D721Med (cell line): Measurements from ENCODE around the gene CPNE8.
A peak's percentile ranks its signal among the peaks of the same experiment; 100 is the strongest.

Source experiments
- DNase-seq: peaks from one replicate; pipeline ENCODE4 v3.0.0; 2011; ENCODE audit warnings: low spot score; ENCODE audit not compliant: insufficient read length
- FAIRE-seq: peaks from 2 replicates; lab custom pipeline; 2011; peaks lifted over from hg19 to GRCh38; lab: Jason Lieb, UNC
- TF ChIP-seq, protein P1 (sequence below): IDR thresholded peaks from 2 replicates; pipeline ENCODE4 v1.5.1; 2012; ENCODE audit warnings: mild to moderate bottlenecking, control low read depth; ENCODE audit not compliant: insufficient read depth; ENCODE audit errors: missing control alignments

The CPNE8 gene

DNA sequence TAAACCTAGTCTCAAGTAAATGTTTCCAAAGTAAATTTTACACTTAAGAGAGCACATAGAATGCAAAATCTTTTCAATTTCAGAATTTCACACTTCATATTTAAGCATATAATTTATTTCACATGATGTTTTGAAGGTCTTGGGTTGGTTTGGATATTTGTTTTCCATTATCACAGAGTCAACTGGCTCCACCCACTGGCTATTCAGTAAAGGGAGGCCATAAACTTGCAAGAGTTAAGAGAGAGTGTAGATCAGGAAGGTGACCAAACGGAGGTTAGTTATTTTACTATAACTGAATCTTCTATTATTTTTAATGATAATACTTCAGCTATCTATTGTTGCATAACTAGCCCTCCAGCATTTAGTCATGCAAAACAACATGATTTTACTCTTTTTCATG is 6.2 kb upstream of the CPNE8 start:
- no peak for FAIRE-seq
- TF ChIP-seq, protein P1, sequence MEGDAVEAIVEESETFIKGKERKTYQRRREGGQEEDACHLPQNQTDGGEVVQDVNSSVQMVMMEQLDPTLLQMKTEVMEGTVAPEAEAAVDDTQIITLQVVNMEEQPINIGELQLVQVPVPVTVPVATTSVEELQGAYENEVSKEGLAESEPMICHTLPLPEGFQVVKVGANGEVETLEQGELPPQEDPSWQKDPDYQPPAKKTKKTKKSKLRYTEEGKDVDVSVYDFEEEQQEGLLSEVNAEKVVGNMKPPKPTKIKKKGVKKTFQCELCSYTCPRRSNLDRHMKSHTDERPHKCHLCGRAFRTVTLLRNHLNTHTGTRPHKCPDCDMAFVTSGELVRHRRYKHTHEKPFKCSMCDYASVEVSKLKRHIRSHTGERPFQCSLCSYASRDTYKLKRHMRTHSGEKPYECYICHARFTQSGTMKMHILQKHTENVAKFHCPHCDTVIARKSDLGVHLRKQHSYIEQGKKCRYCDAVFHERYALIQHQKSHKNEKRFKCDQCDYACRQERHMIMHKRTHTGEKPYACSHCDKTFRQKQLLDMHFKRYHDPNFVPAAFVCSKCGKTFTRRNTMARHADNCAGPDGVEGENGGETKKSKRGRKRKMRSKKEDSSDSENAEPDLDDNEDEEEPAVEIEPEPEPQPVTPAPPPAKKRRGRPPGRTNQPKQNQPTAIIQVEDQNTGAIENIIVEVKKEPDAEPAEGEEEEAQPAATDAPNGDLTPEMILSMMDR: no peak
- no peak for DNase-seq

DNA sequence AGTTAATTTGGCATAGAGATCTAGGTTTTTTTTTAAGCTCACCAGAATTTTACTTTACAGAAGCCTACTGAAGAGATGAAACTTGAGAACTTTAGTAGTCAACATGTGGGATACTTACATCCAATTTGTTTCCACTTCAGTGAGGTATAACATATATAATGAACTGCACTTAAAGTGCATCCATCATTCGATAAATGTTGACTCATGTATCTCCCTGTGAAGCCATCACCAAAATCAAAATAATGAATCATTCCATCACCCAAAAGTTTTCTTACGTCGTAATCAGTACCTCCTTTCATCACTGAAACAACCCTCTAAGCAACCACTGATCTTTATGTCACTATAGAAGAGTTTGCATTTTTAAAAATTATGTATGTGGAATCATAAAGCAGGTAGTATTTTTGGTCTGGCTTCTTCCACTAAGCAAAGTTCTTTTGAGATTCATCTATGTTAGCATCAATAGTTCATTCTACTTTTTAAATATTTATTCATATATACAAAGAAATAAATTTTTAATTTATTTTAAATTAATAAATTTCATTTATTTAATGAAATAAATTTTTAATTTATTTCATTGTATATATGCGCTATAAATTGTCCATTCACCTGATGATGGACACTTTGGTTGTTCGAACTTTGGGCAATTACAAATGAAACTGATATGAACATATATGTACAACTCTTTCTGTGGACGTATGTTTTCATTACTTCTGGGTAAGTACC is 2.0 kb upstream of the CPNE8 start:
- TF ChIP-seq, protein P1: no peak

DNA sequence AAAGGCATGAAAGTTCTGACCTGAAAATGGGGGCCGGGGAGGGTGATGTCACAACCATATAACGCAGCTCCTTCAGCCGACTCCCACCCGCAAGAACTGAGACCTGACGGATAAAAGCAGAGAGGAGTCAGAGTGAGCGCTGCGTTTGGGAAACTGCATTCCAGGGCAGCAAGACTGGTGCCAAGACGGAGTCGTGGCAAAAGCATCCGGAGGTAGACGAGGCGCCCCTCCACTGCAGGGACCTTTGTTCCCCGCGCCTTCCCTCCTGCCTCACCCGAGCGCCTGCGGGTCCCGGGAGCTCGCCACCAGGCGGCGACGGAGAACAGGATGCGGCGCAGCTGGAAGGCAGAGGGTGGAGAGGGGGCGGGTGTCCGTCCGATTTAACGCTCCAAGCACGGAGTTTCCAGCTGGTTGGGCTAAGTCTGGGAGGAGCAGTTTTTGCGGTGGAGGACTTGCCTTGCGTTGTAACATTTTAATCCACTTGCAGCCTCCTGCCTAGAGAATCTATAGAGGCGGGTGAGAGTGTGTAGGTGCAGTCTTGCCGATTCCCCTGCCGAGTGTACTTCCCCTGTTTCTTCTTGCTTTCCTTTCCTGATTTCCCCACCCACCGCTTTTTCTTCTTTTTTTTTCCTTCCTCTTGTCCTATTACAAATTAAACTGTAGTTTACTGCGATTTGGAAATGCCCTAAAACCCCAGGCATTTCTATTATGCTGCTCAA is 1.2 kb upstream of the CPNE8 start:
- DNase-seq (peak; percentile 51), FAIRE-seq (no peak)
- TF ChIP-seq, protein P1: peak; percentile 79

More for the DNA sequence above, 2.0 kb upstream of the CPNE8 start:
- FAIRE-seq (no peak), DNase-seq (no peak)

DNA sequence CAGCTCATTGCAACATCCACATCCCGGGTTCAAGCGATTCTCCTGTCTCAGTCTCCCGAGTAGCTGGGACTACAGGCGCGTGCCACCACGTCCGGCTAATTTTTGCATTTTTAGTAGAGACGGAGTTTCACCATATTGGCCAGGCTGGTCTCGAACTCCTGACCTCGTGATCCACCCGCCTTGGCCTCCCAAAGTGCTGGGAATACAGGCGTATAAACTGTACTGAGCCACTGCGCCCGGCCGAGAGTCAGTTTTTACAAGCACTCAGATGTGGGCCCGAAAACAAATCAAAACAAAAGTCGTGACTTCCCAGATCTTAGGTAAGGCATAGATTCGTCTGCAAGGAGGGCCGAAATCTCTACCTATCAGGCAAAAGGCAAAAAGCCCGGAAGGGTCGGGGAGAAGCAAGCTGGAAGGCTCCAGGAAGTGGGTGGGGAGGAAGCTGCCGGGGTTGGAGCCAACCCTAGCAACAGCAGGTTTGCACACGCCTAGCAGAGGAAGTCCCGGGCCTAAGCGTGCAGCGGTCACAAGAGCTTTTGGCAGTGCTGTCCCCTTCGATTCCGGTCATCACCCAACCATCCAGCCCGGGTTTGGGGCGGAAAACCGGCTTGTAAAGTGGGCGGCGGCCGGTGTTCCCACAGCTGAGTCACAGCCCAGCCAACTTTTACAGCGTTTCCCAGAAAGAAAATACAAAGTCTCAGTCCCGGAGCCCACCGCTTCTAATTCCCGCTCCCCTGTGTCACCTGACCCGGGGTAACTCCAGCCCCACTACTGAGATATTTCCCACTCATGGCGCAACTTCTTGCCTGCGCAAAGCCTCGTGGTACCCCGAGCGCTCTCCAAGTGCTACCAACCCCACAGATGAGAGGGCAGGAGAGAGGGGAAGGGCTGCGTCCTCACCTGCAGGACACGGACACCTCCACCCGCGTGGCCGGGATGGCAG is 583 bp downstream of the CPNE8 start:
- TF ChIP-seq, protein P1: no peak
- no peak for FAIRE-seq
- no peak for DNase-seq

DNA sequence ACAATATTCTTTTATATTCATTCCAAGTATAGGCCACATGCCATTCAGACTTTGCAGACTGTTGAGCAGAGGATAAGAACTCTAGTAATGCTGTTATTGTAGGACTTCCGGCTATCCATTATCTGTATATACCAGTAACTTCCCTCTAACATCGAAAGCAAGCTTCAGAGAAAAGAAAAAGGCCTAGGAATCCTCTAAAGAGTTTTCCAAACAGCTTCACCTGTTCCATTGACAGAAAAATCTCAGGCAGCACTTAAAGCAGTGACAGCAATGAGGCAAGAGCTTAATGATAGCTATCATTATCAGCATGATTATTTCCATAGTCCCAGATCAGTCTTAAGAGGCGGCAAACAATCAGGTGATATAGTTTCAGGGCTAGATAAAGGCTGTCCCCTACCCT is 1.8 kb downstream of the CPNE8 start:
- TF ChIP-seq, protein P1: no peak
- FAIRE-seq (no peak), DNase-seq (no peak)

DNA sequence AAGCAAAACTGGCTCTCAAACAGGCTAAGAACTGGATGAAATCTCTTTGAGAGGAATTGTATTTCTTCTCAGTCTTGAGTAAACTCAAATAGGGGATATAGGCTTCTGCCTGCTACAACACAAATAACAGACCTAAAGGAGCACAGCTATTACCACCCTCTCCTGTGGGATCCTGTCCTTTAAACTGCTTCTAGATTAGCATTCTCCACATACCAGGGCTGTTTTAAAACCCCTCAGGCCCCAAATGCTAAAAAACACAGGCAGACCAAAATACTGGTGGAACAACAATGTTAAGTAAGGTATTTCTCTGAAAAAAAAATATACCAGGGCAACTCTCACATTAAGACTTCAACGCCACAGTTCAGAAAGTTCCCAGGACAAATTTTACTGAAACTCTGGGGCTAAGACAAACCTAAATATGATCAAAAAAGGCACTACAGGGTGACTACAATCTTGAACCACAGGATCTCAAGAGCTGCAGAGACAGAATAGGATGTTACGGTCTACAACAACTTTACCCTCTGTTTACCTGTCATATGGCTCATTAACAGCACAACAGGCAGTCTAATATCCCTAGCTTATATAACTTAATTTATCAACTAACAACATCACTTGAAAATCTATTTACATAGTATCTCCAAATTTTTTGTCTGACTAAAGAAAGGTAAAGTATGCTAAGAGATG is 7.2 kb downstream of the CPNE8 start:
- TF ChIP-seq, protein P1: no peak
- no peak for DNase-seq
- no peak for FAIRE-seq
